ENCODE measurements around the gene MAGI2. TPM values are rescaled to one million over a fixed set of nuclear protein-coding genes. Genes with fewer than 3 reads are reported as not detected.

MAGI2 gene
- total and polyA plus RNA-seq, 2 experiments from 2014 or later: 10.4 to 26.4 TPM

DNA sequence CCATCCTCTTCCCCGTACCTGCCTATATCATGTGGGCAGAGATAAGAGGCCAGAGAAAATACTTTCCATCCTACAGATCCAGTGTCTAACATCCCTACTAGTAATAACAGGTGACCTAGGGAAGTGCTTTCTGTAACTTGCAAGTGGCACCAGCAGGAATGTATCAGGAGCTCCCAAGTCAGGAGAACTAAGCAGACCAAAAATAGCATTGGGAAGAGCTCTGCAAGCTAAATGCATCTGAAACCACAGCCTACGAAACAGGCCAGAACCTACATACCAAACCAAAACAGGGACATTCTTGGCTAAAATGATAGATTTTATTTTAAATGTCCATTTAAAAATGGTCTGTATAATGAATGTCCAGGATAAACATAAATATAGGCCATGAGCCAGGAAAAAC, 974.1 kb downstream of the MAGI2 start:
- Histone ChIP-seq H4K20me1 (replicated peaks; ENCODE audit: insufficient read depth) (no peaks in the 10 kb centered on the region), H3K79me2 (replicated peaks; ENCODE audit: insufficient read depth) (no peaks in the 10 kb centered on the region), H2AFZ (no peak overlapping the region), H3K27me3 (ENCODE audit: insufficient read depth) (no peaks in the 10 kb centered on the region), H3K27ac (ENCODE audit: low read depth) (no peak overlapping the region), H3K9me2 (ENCODE audit: insufficient read depth) (no peaks in the 10 kb centered on the region; the same call in 1 of the 2 replicates), H3K4me2 (no peak overlapping the region), H3K4me3 (no peak overlapping the region), H3K36me3 (ENCODE audit: insufficient read depth) (no peaks in the 10 kb centered on the region), H3K4me1 (ENCODE audit: insufficient read depth) (peaks cover 7% of the 10 kb centered on the region), H3F3A (replicated peaks; ENCODE audit: low read depth) (no peaks in the 10 kb centered on the region)
- peaks cover 15% of the 10 kb centered on the region for H3K4me1 Mint-ChIP-seq
- ATAC-seq: no peak
- DNase-seq (ENCODE audit: low spot score): no peak
- TF ChIP-seq EZH2phosphoT487 (IDR thresholded peaks at IDR 0.05; ENCODE audit: unreplicated experiment) (no peak), ZNF331 (CRISPR knock-in tag; IDR thresholded peaks at IDR 0.05; ENCODE audit: low read depth) (no peak), JUNB (IDR thresholded peaks at IDR 0.05; ENCODE audit: unreplicated experiment) (no peak)
- TF ChIP-seq, protein P1, sequence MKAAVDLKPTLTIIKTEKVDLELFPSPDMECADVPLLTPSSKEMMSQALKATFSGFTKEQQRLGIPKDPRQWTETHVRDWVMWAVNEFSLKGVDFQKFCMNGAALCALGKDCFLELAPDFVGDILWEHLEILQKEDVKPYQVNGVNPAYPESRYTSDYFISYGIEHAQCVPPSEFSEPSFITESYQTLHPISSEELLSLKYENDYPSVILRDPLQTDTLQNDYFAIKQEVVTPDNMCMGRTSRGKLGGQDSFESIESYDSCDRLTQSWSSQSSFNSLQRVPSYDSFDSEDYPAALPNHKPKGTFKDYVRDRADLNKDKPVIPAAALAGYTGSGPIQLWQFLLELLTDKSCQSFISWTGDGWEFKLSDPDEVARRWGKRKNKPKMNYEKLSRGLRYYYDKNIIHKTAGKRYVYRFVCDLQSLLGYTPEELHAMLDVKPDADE (IDR thresholded peaks at IDR 0.05): no peak
- TF ChIP-seq, protein P2, sequence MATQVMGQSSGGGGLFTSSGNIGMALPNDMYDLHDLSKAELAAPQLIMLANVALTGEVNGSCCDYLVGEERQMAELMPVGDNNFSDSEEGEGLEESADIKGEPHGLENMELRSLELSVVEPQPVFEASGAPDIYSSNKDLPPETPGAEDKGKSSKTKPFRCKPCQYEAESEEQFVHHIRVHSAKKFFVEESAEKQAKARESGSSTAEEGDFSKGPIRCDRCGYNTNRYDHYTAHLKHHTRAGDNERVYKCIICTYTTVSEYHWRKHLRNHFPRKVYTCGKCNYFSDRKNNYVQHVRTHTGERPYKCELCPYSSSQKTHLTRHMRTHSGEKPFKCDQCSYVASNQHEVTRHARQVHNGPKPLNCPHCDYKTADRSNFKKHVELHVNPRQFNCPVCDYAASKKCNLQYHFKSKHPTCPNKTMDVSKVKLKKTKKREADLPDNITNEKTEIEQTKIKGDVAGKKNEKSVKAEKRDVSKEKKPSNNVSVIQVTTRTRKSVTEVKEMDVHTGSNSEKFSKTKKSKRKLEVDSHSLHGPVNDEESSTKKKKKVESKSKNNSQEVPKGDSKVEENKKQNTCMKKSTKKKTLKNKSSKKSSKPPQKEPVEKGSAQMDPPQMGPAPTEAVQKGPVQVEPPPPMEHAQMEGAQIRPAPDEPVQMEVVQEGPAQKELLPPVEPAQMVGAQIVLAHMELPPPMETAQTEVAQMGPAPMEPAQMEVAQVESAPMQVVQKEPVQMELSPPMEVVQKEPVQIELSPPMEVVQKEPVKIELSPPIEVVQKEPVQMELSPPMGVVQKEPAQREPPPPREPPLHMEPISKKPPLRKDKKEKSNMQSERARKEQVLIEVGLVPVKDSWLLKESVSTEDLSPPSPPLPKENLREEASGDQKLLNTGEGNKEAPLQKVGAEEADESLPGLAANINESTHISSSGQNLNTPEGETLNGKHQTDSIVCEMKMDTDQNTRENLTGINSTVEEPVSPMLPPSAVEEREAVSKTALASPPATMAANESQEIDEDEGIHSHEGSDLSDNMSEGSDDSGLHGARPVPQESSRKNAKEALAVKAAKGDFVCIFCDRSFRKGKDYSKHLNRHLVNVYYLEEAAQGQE (IDR thresholded peaks at IDR 0.05; ENCODE audit: unreplicated experiment): no peak
- TF ChIP-seq, protein P3, sequence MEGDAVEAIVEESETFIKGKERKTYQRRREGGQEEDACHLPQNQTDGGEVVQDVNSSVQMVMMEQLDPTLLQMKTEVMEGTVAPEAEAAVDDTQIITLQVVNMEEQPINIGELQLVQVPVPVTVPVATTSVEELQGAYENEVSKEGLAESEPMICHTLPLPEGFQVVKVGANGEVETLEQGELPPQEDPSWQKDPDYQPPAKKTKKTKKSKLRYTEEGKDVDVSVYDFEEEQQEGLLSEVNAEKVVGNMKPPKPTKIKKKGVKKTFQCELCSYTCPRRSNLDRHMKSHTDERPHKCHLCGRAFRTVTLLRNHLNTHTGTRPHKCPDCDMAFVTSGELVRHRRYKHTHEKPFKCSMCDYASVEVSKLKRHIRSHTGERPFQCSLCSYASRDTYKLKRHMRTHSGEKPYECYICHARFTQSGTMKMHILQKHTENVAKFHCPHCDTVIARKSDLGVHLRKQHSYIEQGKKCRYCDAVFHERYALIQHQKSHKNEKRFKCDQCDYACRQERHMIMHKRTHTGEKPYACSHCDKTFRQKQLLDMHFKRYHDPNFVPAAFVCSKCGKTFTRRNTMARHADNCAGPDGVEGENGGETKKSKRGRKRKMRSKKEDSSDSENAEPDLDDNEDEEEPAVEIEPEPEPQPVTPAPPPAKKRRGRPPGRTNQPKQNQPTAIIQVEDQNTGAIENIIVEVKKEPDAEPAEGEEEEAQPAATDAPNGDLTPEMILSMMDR (conservative IDR thresholded peaks at IDR 0.05; ENCODE audit: low read depth in 2 of 2): no peak
- TF ChIP-seq, protein P4, sequence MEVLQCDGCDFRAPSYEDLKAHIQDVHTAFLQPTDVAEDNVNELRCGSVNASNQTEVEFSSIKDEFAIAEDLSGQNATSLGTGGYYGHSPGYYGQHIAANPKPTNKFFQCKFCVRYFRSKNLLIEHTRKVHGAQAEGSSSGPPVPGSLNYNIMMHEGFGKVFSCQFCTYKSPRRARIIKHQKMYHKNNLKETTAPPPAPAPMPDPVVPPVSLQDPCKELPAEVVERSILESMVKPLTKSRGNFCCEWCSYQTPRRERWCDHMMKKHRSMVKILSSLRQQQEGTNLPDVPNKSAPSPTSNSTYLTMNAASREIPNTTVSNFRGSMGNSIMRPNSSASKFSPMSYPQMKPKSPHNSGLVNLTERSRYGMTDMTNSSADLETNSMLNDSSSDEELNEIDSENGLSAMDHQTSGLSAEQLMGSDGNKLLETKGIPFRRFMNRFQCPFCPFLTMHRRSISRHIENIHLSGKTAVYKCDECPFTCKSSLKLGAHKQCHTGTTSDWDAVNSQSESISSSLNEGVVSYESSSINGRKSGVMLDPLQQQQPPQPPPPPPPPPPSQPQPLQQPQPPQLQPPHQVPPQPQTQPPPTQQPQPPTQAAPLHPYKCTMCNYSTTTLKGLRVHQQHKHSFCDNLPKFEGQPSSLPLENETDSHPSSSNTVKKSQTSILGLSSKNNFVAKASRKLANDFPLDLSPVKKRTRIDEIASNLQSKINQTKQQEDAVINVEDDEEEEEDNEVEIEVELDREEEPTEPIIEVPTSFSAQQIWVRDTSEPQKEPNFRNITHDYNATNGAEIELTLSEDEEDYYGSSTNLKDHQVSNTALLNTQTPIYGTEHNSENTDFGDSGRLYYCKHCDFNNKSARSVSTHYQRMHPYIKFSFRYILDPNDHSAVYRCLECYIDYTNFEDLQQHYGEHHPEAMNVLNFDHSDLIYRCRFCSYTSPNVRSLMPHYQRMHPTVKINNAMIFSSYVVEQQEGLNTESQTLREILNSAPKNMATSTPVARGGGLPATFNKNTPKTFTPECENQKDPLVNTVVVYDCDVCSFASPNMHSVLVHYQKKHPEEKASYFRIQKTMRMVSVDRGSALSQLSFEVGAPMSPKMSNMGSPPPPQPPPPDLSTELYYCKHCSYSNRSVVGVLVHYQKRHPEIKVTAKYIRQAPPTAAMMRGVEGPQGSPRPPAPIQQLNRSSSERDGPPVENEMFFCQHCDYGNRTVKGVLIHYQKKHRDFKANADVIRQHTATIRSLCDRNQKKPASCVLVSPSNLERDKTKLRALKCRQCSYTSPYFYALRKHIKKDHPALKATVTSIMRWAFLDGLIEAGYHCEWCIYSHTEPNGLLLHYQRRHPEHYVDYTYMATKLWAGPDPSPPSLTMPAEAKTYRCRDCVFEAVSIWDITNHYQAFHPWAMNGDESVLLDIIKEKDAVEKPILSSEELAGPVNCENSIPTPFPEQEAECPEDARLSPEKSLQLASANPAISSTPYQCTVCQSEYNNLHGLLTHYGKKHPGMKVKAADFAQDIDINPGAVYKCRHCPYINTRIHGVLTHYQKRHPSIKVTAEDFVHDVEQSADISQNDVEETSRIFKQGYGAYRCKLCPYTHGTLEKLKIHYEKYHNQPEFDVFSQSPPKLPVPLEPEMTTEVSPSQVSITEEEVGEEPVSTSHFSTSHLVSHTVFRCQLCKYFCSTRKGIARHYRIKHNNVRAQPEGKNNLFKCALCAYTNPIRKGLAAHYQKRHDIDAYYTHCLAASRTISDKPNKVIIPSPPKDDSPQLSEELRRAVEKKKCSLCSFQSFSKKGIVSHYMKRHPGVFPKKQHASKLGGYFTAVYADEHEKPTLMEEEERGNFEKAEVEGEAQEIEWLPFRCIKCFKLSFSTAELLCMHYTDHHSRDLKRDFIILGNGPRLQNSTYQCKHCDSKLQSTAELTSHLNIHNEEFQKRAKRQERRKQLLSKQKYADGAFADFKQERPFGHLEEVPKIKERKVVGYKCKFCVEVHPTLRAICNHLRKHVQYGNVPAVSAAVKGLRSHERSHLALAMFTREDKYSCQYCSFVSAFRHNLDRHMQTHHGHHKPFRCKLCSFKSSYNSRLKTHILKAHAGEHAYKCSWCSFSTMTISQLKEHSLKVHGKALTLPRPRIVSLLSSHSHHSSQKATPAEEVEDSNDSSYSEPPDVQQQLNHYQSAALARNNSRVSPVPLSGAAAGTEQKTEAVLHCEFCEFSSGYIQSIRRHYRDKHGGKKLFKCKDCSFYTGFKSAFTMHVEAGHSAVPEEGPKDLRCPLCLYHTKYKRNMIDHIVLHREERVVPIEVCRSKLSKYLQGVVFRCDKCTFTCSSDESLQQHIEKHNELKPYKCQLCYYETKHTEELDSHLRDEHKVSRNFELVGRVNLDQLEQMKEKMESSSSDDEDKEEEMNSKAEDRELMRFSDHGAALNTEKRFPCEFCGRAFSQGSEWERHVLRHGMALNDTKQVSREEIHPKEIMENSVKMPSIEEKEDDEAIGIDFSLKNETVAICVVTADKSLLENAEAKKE (CRISPR knock-in tag; IDR thresholded peaks at IDR 0.05): no peak
- no peak overlapping the region for H3K4me3 Mint-ChIP-seq
- H3K27ac Mint-ChIP-seq: no peak overlapping the region
- H3K27me3 Mint-ChIP-seq (ENCODE audit: insufficient read depth, low read depth, poor library complexity): no peaks in the 10 kb centered on the region
- no peaks in the 10 kb centered on the region for H3K9me3 Mint-ChIP-seq
- no peaks in the 10 kb centered on the region for H3K36me3 Mint-ChIP-seq (ENCODE audit: low read depth)
